ENCODE measurements around the gene GALNT9. TPM values are rescaled to one million over a fixed set of nuclear protein-coding genes. Genes with fewer than 3 reads are reported as not detected.

The GALNT9 gene
- polyA plus RNA-seq, 1 of the 3 experiments (the other 2 are of a cell fraction): not detected

GRCh38 chr12:132267873-132268272, 61.5 kb downstream of the GALNT9 start (continued):
- TF ChIP-seq IRF3 (IDR thresholded peaks at IDR 0.05; ENCODE audit: low read depth, low read length) (no peak), GABPA (IDR thresholded peaks at IDR 0.05; ENCODE audit: low read depth) (no peak), PBX3 (IDR thresholded peaks at IDR 0.05) (no peak), FOSL2 (IDR thresholded peaks at IDR 0.05; ENCODE audit: borderline replicate concordance, low read depth) (no peak)

- Histone ChIP-seq H4K20me1 (ENCODE audit: insufficient read depth) (no peaks in the 10 kb centered on the region), H3F3A (replicated peaks; ENCODE audit: insufficient read depth) (no peaks in the 10 kb centered on the region), H3K4me1 (ENCODE audit: control insufficient read depth in 1 of 2, insufficient read depth in 2 of 2, low read depth in 1 of 2, low read length in 1 of 2) (no peaks in the 10 kb centered on the region), H2AFZ (ENCODE audit: low read depth) (no peak overlapping the region), H3K79me2 (ENCODE audit: insufficient read depth) (no peaks in the 10 kb centered on the region), H3K9me2 (no peaks in the 10 kb centered on the region), H3K4me3 (ENCODE audit: low read depth in 2 of 2, low read length in 1 of 2) (no peak overlapping the region), H3K27ac (ENCODE audit: low read depth in 2 of 2, low read length in 1 of 2) (no peak overlapping the region), H3K27me3 (ENCODE audit: insufficient read depth) (peaks cover 96% of the 10 kb centered on the region), H3K36me3 (replicated peaks in 1 of 2; ENCODE audit: control insufficient read depth in 1 of 2, insufficient read depth in 2 of 2, low read length in 1 of 2) (no peaks in the 10 kb centered on the region), H3K9ac (no peak overlapping the region), H3K9me3 (no peaks in the 10 kb centered on the region), H3K4me2 (no peak overlapping the region)
- no peak for TF ChIP-seq SIN3A (IDR thresholded peaks at IDR 0.05; ENCODE audit: borderline replicate concordance, low read depth, low read length)
- TF ChIP-seq FOSL2 (IDR thresholded peaks at IDR 0.05; ENCODE audit: borderline replicate concordance, low read depth): no peak
- TF ChIP-seq NFIC (IDR thresholded peaks at IDR 0.05; ENCODE audit: borderline replicate concordance): no peak
- no peak for TF ChIP-seq CTCF (IDR thresholded peaks at IDR 0.05)
- no peak for TF ChIP-seq IRF3 (IDR thresholded peaks at IDR 0.05; ENCODE audit: low read depth, low read length)
- TF ChIP-seq JUND (IDR thresholded peaks at IDR 0.05): no peak
- no peak for TF ChIP-seq USF1 (IDR thresholded peaks at IDR 0.05; ENCODE audit: borderline replicate concordance, low read depth)
- no peak for TF ChIP-seq NRF1 (IDR thresholded peaks at IDR 0.05; ENCODE audit: low read depth, low read length)
- no peak for TF ChIP-seq CHD2 (IDR thresholded peaks at IDR 0.05; ENCODE audit: low read length, partially characterized antibody)
- no peak for TF ChIP-seq MXI1 (IDR thresholded peaks at IDR 0.05; ENCODE audit: low read depth, low read length)
- no peak for TF ChIP-seq POLR2AphosphoS5 (IDR thresholded peaks at IDR 0.05; ENCODE audit: low read depth, low read length)
- no peak for TF ChIP-seq EZH2phosphoT487 (IDR thresholded peaks at IDR 0.05; ENCODE audit: borderline replicate concordance, low read depth)
- no peak for TF ChIP-seq ZBTB33 (IDR thresholded peaks at IDR 0.05; ENCODE audit: borderline replicate concordance, low read depth)
- no peak for TF ChIP-seq PBX3 (IDR thresholded peaks at IDR 0.05)
- TF ChIP-seq SMC3 (IDR thresholded peaks at IDR 0.05; ENCODE audit: low read depth, low read length): no peak
- no peak for TF ChIP-seq RXRA (IDR thresholded peaks at IDR 0.05; ENCODE audit: borderline replicate concordance, low read depth)
- no peak for TF ChIP-seq TEAD4 (IDR thresholded peaks at IDR 0.05; ENCODE audit: borderline replicate concordance, insufficient read depth)
- no peak for TF ChIP-seq USF2 (IDR thresholded peaks at IDR 0.05; ENCODE audit: borderline replicate concordance, low read depth, low read length)
- TF ChIP-seq TCF12 (IDR thresholded peaks at IDR 0.05): no peak
- ChIA-PET CTCF (interaction anchor here (1.8 kb wide), 1 partner anchor 148 kb away, joined by 6 read pairs; no protein-coding TSS in a partner anchor), POLR2A (no interaction called here)
- no peak for DNase-seq
- WGBS (ENCODE audit: low lambda C conversion rate): 46% methylated on average over 16 of the region's 18 CpGs
These were observed 62.6 kb downstream of the GALNT9 start for GRCh38 chr12:132266802-132267201.

All from SK-N-SH (cell line).